Hepatocyte (in vitro differentiated cells): ENCODE results near the gene MTARC1.

ENCODE experiments used
- EZH2 ChIP-seq: fragments of 200-600 bp; sonication (generic); IDR thresholded peaks from 2 replicates; pipeline ENCODE4 v1.6.1; 2016; ENCODE audit warnings: antibody characterized with exemption, mild to moderate bottlenecking, borderline replicate concordance
- TF ChIP-seq, protein P1 (sequence below): fragments of 200-600 bp; sonication (generic); IDR thresholded peaks from 2 replicates; pipeline ENCODE4 v1.5.1; 2016; ENCODE audit warnings: antibody characterized with exemption, mild to moderate bottlenecking; ENCODE audit not compliant: poor library complexity

DNA sequence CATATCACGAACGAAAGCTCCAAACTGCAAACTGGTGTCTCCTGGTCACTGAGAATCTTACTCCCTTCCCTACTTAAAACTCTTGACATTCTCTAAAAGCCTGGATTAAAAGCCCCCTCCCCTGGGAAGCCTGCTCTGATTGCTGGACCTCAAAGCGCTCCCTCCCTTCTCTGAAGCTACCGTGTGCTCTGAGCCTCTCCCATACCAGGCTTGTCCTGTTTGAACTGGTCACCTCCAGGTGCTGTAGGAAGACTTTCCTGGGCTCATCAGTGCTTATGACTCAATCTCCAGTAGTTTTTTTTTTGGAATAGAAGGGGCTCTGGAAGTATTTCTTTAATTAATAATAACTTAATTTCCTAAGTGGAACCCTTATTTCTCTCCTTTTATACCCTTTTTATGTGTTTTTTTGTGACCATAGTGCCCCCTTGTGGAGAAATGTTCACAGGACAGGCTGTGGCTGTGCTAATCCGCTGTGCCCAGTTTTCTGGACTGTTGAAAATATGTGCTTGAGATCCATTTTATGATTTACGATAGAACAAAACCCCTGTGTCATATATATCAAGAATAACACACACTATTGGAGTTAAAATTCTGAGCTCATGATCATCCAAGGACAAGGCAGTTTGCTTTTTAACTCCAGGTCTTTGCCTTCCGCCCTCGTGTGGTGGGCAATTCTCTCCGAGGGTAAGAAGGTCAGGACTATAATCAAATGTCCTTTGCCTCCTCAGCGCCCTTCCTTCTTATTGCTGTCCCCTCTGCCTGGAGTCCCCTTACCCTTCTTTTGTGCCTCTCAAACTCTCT, 16.9 kb downstream of the MTARC1 start:
- TF ChIP-seq, protein P1, sequence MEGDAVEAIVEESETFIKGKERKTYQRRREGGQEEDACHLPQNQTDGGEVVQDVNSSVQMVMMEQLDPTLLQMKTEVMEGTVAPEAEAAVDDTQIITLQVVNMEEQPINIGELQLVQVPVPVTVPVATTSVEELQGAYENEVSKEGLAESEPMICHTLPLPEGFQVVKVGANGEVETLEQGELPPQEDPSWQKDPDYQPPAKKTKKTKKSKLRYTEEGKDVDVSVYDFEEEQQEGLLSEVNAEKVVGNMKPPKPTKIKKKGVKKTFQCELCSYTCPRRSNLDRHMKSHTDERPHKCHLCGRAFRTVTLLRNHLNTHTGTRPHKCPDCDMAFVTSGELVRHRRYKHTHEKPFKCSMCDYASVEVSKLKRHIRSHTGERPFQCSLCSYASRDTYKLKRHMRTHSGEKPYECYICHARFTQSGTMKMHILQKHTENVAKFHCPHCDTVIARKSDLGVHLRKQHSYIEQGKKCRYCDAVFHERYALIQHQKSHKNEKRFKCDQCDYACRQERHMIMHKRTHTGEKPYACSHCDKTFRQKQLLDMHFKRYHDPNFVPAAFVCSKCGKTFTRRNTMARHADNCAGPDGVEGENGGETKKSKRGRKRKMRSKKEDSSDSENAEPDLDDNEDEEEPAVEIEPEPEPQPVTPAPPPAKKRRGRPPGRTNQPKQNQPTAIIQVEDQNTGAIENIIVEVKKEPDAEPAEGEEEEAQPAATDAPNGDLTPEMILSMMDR = peak; percentile 86
- no peak for TF ChIP-seq EZH2
